Activated T-helper 9 cell treated with anti-CD3 and anti-CD28 coated beads, Interleukin-2, amount 50 U/mL, for 16 hours (primary cell): ENCODE results near the gene ARHGEF7.

Experiments used
- DNase-seq: peaks from one replicate; pipeline ENCODE4 v3.0.0-alpha.2; 2020; ENCODE audit warnings: low read depth

The ARHGEF7 gene

DNA sequence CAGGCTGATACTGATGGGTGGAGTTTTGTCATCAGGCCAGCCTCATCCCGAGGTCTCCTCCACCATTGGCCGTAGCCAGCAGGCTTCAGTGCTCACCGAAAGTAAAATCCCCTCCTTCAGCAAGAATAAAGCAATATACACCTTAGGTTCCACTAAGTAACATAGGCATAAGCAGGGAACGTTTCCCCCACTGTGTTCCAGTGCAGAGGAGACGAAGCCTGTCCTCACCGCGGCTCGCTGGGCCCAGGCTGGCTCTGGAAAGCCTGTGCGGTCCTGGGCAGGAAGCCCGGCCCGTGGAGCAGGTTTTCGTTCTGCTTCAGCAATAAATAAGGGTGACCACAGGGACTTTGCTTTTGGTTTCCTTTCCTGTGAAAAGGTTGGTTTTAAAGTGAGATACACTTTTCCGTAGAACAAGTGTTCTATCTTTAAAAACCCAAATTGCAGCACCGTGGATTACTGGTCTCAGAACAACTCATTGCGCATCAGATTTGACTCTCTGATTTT, 189.0 kb downstream of the ARHGEF7 start:
- no peak for DNase-seq

DNA sequence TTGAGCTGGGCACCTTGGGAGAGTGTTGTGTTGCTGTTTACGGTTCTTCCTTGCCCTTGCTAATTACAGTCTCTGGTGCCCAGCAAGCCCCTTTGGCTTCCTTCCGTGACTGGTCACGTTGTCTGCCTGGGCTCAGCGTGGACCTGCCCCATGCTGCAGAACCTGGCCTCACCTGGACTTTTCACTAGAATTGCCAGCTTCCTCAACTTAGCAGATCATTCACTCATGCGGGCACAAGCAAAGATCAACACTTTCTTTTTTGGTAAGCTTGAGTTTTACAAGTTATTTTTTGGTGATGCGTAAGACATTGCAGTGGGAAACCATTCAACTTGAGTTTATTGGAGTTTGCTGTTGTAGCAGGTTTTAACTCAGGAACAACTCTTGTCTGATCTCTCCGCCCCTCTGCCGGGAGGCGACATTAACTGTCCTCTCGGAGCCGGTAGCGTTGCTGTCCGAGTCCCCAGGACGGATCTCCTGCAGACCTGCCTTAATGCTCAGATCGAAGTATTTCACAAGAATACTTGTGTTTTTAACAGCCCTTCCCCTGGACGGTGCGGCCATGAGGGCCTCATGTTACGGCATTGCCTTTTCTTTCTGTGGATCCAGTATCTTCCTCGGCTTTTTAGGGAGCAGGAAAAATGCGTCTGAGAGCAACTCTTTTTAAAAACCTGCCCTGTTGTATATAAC, 189.6 kb downstream of the ARHGEF7 start:
- no peak for DNase-seq

DNA sequence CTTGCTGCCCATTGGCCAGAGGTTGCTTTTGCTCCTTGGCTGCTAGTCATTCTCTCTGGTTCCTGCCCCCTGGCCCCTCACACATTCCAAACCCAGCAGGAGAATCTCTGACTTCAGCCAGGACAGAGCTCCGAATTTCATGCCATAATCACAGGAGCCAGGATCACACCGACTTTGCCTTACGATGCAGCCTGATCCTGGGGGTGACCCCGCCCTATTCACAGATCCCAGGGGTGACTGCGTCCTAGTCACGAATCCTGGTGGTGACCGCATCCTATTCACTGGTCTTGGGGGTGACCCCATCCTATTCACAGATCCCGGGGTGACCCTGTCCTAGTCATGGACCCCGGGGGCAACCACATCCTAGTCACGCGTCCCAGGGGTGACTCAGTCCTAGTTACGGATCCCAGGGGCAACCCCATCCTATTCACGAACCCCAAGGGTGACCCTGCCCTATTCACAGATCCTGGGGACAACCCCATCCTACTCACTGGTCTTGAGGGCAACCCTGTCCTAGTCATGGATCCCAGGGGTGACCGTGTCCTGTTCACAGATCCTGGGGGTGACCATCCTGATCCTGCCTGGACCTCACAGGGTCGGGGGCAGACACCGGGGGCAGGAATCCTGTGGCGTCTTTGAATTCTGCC, 198.0 kb downstream of the ARHGEF7 start:
- no peak for DNase-seq

DNA sequence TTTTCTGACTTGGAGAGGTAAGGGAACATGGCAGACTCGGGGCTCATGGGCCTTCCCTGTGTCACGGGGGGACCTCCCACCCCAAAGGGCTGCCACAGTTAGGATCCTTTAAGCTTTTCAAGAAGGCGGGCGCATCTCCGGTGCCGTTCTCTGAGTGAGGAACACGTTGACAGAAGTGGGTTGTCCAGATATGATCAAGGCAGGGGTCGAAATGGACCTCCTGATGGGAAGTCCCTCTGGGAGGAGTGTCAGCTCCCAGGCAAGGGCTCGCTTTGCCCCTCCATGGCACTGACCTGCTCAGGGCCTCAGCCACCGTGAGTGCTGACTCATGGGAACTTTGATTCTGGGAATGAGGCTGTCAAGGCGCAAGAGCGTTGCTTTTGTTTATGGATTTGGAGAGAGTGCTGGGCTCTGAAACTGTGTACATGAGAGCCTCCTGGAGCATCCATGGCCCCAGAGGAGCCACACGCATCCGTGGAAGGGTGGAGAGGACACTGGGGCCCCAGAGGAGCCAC, 198.9 kb downstream of the ARHGEF7 start:
- no peak for DNase-seq

DNA sequence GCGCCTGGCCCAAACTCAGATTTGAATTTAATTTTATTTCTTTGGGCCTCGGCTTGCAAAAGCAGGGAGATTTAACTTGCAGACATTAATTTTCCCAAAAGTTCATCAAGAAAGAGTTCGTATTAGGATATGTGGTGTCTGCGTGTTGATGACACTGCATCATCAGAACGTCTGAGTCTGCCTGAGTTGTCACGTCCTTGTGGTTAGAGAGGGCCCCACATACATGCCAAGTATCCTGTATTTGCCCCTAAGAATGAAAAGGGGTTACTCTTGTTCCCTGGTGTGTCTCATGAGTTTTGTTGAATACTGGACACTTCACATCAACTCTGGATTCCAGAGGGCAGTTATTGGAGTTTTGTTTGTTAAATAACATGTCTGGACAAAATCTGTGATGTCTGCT, 199.7 kb downstream of the ARHGEF7 start:
- no peak for DNase-seq

DNA sequence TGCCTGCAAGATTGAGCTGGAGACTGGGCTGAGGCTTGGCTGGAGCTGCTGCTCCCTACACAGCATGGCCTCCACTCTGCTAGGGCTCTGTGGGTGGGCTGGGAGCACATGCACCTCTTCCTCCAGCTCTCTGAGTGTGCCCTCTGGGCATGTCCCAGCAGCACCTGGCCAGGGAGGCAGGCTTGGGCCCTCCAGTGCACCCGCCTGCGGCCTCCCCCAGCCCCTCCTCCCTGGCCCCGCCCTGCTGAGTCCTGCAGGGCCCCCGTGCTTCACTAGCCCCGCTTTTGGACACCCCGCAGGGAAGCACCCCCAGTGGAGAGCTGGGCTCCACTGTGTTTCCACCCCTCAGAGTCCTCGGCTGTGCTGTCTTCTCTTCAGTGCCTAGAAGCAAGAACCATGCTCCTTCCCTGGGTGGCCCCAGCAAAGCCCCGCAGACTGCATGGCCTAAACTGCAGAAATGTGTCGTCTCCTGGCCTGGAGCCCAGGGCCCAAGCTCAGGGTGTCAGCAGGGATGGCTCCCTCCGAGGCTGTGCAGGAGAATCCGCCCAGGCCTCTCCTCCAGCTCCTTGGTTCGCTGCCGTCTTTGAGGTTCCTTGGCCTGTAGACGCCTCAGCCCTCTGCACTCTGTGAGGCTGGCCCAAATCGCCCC, 200.4 kb downstream of the ARHGEF7 start:
- no peak for DNase-seq

DNA sequence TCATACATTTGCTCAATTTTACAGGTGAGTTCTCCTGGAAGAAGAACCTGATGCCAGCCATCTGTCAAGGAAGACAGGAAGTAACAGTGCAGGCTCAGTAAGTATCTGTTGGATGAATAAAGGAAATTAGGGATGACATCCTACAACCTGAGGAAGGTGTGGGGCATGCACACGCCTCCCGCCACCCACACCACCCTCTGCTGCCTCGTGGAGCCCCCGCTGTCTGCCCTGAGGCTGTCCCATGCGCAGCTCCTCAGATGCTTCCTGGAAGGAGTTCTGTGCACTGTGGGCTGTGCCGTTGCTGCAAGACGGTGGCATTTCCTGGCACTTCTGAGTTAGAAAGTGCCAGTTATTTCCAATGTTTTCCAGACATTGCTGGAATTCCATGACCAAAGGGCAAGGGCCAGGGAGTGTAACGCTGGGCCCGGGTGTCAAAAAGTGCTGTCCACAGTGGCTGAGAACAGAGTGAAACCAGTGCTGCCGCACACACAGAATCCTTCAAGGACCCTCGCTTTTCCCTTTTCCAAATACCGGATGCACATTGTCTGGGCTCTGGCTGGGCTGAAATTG, 201.1 kb downstream of the ARHGEF7 start:
- DNase-seq: no peak

DNA sequence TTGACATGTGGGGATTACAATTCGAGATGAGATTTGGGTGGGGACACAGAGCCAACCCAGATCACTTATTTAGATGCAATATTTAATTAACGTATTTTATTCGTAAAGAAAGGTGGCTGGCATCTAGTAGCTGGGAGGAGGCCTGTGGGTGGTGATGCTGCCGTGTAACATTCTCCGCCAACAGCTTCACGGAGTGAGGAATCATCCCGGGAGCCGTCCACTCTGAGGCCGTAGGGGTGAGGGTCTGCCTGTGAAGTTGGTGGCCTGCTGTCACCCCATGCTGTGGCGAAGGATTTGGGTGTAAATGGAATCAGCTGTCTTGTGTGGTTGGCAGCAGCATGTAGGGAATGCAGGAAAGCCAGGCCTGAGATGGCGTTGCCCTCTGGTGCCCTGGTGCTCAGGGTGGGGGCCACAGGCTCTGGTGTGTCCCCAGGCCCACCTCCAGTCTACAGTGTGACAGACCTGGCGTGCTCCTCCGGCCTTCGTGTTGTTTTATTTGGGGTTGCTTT, 202.0 kb downstream of the ARHGEF7 start:
- no peak for DNase-seq

DNA sequence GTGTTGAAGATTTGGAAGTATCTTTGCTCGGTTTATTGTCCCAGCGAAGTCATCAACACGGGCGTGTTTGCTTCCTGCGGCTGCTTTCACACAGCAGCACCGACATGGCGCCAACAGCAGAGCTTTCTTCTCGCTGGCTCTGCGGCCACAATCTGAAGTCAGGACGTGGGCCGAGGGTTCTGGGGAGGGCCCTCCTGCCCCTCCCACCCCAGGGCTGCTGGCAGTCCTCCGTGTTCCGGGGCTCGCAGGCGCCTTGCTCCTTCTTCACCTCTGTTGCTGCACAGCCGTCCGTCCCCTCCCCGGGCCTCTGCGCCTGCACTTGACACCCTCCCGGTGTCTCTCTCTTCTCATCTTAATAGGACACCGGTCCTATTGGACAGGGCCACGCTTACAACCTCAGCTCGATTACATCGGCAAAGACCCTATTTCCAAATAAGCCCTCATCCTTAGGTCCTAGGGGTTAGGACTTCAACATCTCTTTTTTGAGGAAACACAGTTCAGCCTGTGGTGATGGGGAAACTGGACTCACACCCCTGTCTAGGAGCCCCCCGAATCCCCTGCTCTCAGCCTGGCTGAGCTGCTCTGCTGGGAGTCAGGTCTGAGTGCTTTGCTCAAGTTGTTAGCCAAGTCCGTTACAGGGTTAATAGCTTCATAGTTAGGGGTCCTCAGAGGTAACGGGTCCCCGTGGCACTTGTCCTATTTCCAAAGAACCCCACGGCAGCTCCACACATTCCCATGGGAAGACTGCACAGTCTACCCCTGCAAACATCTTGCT, 202.6 kb downstream of the ARHGEF7 start:
- DNase-seq: no peak

DNA sequence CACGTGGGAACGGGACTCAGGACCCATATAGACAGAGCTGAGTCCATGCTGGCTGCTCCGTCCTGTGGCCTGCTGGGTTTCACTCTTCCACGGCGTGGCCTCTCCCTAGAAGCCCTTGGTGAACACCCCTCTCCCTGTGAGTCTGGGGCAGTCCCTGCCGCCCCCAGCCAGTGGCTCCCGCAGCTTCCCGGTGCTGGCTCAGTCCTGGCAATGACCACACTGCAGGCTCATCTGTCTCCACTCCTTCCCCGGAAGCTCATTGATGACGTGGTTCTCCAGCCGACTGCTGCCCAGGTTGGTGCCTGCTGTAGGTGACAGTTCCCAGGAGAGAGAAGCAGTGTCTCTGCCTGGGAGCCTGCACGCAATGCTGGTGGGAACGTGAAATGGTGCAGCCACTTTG, 203.3 kb downstream of the ARHGEF7 start:
- no peak for DNase-seq

DNA sequence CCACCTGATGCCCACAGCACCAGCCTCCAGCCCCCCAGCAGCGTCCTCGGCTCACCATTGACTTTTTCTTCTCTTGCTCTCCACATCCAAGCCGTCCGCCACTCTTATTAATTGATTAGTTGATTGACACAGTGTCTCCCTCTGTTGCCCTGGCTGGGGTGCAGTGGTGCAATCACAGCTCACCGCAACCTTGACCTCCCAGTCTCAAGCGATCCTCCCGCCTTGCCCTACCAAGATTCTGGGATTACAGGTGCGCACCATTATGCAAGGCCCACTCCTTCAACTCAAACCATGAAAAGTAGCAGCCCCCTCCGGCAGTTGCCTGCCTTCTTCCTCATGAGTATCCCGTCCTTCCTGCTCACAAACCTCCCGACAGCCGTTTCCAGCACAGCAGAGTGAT, 204.4 kb downstream of the ARHGEF7 start:
- no peak for DNase-seq

DNA sequence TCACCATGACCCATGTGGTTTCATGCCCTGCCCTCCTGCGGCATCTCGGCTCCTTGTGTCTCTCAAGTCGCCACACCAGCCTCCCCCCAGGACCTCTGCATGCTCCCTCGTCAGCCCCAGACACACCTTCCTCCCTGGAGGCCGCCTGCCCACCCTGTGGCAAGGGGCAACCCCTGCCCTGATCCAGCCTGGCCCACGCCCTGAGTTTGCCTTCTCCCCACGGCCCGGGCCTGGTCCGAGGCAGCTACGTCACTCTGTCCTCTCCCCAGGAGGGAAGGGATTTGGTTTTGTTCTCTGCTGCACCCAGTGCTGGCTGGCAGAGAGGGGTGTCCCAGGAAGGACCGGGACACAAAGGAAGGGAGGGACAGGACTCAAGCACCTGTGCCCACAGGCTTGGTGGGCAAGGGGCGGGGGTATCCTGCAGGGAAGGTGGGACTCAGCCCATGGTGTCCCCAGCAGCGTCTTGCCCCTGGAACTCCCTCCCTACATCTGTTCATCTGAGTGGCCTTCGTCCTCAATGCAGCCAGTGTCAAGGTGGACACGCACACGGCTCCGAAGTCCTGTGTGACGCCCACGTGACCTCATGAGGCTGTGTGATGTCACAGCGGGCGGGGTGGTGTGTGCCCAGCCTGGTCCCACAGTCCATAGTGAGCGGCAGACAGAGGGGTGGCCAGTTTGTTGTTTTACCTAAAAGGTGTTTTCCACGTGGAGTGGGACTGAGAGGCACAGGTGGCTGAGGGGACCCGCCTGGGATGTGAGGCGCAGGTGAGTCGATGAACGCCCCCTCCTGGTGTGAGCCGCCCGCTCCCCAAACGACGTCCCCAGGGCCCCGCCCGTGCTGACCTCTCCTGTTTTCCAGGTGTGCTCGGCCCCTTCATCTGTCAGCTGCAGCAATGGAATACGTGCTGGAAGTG, 205.1 kb downstream of the ARHGEF7 start, which contains the start of gene TEX29:
TSS of gene TEX29 (plus strand) at position 645 of the 914 bp plus-strand sequence. CDS start at position 894, 249 bp downstream.
- no peak for DNase-seq

DNA sequence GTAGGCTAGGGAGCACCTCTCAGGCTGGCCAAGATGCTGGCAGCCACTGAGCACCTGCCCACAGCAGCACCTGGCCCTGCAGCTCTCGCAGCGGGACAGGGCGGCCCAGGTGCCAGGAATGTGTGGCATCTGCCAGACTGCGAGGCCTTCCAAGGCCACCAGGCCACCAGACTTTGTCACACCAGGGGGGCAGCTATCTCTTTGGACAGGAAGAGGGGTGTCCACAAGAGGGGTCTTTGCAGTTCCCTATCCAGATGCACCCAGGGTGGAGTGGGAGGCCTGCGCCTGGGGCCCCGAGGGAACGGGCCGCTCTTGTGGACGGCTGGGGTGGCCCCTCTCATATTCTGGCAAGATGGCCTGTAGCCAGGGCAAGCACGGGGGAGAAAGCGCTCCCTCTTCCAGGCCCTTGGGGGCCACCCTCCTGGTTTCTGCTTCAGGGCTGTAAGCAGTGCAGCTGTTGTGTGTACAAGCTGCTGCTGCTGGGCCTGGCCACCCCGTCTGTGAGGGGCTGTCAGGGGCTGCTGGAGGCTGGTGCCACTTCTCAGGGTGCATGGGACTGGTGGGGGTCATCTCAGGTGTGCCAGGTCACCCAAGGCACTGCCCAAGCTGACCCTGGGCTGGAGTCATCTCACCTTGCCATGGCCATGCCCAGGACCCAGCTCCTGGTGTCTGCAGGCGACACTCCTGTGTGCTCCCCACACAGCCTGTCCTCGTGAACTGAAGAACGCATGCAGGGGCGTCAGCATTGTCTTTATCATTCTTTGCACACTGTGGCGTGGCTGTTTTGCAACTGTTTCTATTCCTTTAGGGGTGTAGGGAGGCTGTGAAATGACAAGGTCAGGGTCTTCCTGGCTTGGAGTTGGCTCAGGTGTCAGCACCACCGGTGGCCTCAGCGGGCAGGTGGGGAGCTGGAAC, 207.1 kb downstream of the ARHGEF7 start:
- no peak for DNase-seq

DNA sequence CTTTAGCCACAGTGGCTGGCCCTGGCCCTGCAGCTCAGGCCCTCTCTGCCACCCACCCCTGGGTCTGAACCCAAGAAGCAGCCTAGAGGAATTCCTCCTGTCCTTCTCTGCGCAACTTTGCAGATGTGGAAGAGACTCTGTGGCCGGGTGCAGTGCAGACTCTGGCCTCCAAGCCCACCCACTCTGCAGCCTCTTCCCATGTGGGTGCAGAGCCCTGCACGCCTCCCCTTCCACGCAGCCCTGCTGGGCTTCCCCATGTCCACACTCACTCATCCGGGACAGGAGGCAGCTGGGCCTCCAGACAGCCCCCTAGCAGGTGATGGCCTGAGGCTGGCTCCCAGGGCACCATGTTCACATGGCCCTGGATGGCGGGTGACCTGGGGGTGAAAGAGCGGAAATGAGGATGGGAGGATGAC, 207.8 kb downstream of the ARHGEF7 start:
- DNase-seq: no peak

DNA sequence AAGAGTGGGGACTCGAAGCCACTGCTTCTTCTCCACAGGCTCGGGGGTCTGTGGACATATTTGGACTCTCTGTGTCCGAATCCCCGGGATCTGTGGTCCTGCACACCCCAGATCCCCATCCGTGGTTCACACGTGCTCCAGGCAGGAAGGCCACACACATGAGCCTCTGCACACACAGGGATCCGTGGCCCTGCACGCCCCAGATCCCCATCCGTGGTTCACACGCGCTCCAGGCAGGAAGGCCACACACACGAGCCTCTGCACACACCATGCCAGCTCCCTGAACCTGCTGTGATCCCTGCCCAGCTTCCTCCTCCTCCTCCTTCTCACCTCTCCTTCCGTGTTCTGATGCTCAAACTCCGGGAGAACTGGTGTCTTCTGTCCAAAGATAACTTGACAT, 208.4 kb downstream of the ARHGEF7 start:
- no peak for DNase-seq

DNA sequence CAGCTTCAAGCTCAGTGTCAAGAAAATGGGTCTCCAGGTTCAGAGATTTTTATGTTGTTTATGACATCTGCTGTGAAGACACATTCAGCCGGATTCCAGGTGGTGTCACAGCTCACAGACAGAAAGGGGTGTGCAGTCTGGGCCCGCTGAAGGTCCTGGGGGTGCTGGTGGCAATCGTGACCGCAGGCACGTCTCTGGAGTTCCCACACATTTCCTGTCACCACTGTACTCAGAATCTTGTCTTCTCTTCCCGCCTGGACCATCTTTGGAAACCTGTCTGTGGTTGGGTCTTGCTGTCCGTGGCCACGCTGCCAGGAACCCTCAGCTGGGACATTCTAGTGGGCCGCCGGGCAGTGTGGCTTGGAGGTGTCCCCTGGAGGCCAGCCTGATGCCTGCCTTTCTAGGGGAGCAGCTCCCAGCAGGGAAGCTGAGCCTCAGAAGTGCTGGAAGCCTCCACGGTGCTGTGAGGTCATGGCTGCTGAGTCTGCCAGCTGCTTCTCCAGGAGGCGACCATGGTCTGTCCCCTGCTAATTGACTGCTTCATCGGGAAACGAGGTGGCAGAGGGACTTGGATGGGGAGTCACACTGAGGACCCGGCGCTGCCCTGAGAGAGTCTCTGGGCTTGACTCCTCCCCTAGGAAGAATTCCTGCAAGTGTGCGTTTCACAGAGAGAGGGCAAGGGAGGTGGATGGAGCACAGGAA, 209.0 kb downstream of the ARHGEF7 start:
- DNase-seq: no peak

DNA sequence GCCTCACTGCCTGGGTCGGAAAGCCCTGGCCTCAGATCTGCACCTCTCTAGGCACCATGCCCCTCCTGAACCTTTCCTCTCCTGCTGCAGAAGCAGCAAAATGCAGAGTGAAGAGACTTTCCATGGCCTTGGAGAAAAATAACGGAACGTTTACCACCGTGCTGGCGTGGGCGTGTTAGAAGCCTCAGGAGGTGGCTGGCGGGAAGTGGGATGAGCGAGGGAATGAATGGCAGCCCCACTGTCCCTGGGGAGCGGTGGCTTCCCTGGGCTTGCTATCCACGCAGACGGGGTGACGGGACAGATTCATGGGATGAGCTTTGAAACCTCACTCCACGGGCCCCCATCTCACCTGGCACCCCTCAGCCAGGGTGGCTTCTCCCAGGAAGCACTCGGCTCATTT, 209.6 kb downstream of the ARHGEF7 start:
- DNase-seq: no peak

DNA sequence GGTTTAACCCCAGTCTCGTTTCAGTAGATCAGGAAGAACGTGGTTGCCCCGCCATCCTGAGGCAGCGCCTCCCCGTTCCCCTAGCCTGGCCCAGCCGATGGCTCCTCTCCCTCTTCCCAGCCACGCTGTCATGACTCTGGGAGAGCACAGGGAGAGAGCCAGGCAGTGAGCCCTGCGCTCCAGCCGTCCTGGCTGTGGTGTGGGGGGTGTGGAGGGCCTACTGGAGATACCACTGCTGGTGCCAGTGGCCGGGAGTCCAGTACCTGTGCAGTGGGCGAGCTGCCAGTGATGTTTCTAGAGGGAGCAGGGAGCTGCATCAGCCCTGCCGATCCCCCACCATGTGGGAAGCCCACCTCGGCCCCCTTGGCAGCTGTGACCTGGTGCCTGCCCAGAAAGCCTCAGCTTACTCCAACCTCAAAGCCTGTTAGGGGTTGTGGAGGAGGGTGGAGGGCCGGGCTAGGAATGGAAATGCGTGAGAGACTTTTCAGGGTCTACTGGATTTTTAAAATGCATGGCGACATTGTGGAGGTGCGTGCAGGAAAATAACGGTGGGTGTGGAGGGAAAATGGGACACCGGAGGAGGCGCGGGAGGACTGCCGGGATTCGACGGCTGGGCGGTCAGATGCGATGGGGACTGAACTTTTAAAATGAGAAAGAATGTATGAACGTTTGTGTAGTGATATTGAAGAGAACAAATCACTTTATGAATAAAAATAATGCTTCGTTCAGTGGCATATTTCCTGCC, 210.2 kb downstream of the ARHGEF7 start:
- DNase-seq: no peak
